ENCODE data around the gene LTB.

LTB gene

GRCh38 chr6:31578184-31579118 lies 3.8 kb downstream of the LTB start:
- no peak overlapping the region for H3K27ac ChIP-seq
- TF ChIP-seq, protein P1, sequence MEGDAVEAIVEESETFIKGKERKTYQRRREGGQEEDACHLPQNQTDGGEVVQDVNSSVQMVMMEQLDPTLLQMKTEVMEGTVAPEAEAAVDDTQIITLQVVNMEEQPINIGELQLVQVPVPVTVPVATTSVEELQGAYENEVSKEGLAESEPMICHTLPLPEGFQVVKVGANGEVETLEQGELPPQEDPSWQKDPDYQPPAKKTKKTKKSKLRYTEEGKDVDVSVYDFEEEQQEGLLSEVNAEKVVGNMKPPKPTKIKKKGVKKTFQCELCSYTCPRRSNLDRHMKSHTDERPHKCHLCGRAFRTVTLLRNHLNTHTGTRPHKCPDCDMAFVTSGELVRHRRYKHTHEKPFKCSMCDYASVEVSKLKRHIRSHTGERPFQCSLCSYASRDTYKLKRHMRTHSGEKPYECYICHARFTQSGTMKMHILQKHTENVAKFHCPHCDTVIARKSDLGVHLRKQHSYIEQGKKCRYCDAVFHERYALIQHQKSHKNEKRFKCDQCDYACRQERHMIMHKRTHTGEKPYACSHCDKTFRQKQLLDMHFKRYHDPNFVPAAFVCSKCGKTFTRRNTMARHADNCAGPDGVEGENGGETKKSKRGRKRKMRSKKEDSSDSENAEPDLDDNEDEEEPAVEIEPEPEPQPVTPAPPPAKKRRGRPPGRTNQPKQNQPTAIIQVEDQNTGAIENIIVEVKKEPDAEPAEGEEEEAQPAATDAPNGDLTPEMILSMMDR (conservative IDR thresholded peaks at IDR 0.05; ENCODE audit: low read depth) = no peak
- ChIA-PET CTCF (interaction anchor here (0.6 to 3.7 kb wide), 3 partner anchors 13 to 28 kb away, joined by 4 to 33 read pairs (median 5); no protein-coding TSS in a partner anchor), POLR2A (ENCODE audit: low non-redundant PET) (no interaction called here)
- DNase-seq (ENCODE audit: low spot score) = peak; percentile 84

- ChIA-PET POLR2A (ENCODE audit: low non-redundant PET) (interaction anchor here (0.5 kb wide), 1 partner anchor 36 kb away, joined by 3 read pairs; no protein-coding TSS in a partner anchor), CTCF (interaction anchor here (0.6 to 1.0 kb wide), 2 partner anchors 12 to 27 kb away, joined by 4 to 5 read pairs; no protein-coding TSS in a partner anchor)
- H3K27ac ChIP-seq = no peak overlapping the region
- DNase-seq (ENCODE audit: low spot score) = no peak
- TF ChIP-seq, protein P1 (conservative IDR thresholded peaks at IDR 0.05; ENCODE audit: low read depth) = no peak
Measured at GRCh38 chr6:31577579-31577966, 4.7 kb downstream of the LTB start.

GRCh38 chr6:31576897-31577578 lies 5.2 kb downstream of the LTB start:
- H3K27ac ChIP-seq = no peak overlapping the region
- ChIA-PET CTCF (interaction anchor here (0.6 kb wide), 1 partner anchor 21 kb away, joined by 3 read pairs; no protein-coding TSS in a partner anchor), POLR2A (ENCODE audit: low non-redundant PET) (interaction anchor here (0.5 kb wide), 1 partner anchor 36 kb away, joined by 3 read pairs; no protein-coding TSS in a partner anchor)
- no peak for DNase-seq (ENCODE audit: low spot score)
- TF ChIP-seq, protein P1 (conservative IDR thresholded peaks at IDR 0.05; ENCODE audit: low read depth) = no peak

- POLR2A ChIA-PET (ENCODE audit: low non-redundant PET) = no interaction called here
- no peak for DNase-seq (ENCODE audit: low spot score)
- CTCF ChIA-PET = no interaction called here
- TF ChIP-seq, protein P1 (conservative IDR thresholded peaks at IDR 0.05; ENCODE audit: low read depth) = no peak
- no peak overlapping the region for H3K27ac ChIP-seq
Measured at GRCh38 chr6:31575952-31576685, 6.1 kb downstream of the LTB start.

GRCh38 chr6:31575335-31575901 lies 6.8 kb downstream of the LTB start, which contains the start of gene TNF:
TSS of gene TNF (plus strand) at chr6:31575565. CDS start at chr6:31575742, 177 bp downstream.
- no peak for DNase-seq (ENCODE audit: low spot score)
- POLR2A ChIA-PET (ENCODE audit: low non-redundant PET) = no interaction called here
- H3K27ac ChIP-seq = no peak within 1 kb of the TSS

More at GRCh38 chr6:31575335-31575901, 6.8 kb downstream of the LTB start, which contains the start of gene TNF:
- CTCF ChIA-PET = no interaction called here
- TF ChIP-seq, protein P1 (conservative IDR thresholded peaks at IDR 0.05; ENCODE audit: low read depth) = no peak

Measured in RWPE1 (cell line).